Measurements from ENCODE around the gene SEMA4D. TPM values are rescaled to one million over a fixed set of nuclear protein-coding genes. Genes with fewer than 3 reads are reported as not detected.

The SEMA4D gene
- total and polyA plus RNA-seq, 9 of the 15 experiments (the other 6 are each of a cell fraction or from before 2014, with no cell fraction given) = 0.38 to 5.1 (median 1.8) TPM

- Histone ChIP-seq H3K9me1 (ENCODE audit: control insufficient read depth, insufficient read depth, low read length) (no peaks in the 10 kb centered on the region), H3K9me3 (replicated peaks; ENCODE audit: control insufficient read depth, insufficient read depth, low read depth, low read length) (no peaks in the 10 kb centered on the region), H4K20me1 (replicated peaks; ENCODE audit: control insufficient read depth, insufficient read depth, low read length) (no peaks in the 10 kb centered on the region), H3K9ac (ENCODE audit: insufficient read depth in 1 of 2, low read depth in 2 of 2, low read length in 2 of 2) (no peak overlapping the region), H3K4me3 (no peak overlapping the region), H3K27ac (ENCODE audit: extremely low read depth, low read depth, low read length) (no peak overlapping the region), H3K4me2 (ENCODE audit: insufficient read depth, low read length) (no peak overlapping the region), H3K4me1 (replicated peaks in 1 of 2; ENCODE audit: control insufficient read depth in 2 of 2, insufficient read depth in 2 of 2, low read length in 2 of 2) (peaks cover 0 to 7% of the 10 kb centered on the region in 2 experiments; a peak in 2 of 5 replicates), H3K79me2 (ENCODE audit: control insufficient read depth, insufficient read depth, low read length) (no peaks in the 10 kb centered on the region), H2AFZ (ENCODE audit: low read depth, low read length) (no peak overlapping the region), H3K27me3 (ENCODE audit: control insufficient read depth in 2 of 2, insufficient read depth in 2 of 2, low read length in 2 of 2) (peaks cover 0 to 40% of the 10 kb centered on the region in 2 experiments; a peak in 2 of 5 replicates), H3K36me3 (ENCODE audit: control insufficient read depth, insufficient read depth, low read length) (no peaks in the 10 kb centered on the region)
- 0% methylated on average over 5 of the region's 5 CpGs for WGBS (ENCODE audit: insufficient coverage, low coverage, missing lambda C conversion rate)
- intact Hi-C loops (cut with micrococcal nuclease) = no loop called here
- ChIA-PET CTCF (ENCODE audit: low intra/inter-chr PET ratio) (no interaction called here), POLR2A (no interaction called here)
- DNase-seq (ENCODE audit: extremely low read depth in 1 of 4, low spot score in 3 of 4) (no peak), ATAC-seq (no peak), FAIRE-seq (no peak)
- no TSS peak for BruUV-seq (replicated peaks)
- in situ Hi-C loops (cut with MboI) = no loop called here
- TF ChIP-seq RUNX1 (IDR thresholded peaks at IDR 0.05; ENCODE audit: low read depth) (no peak), CBX3 (IDR thresholded peaks at IDR 0.05; ENCODE audit: borderline replicate concordance in 1 of 2, low read length in 2 of 2) (no peak), GTF2E2 (tag; IDR thresholded peaks at IDR 0.05) (no peak), ARID3B (CRISPR knock-in tag; IDR thresholded peaks at IDR 0.05; ENCODE audit: borderline replicate concordance) (no peak), SRSF1 (IDR thresholded peaks at IDR 0.05; ENCODE audit: low read depth, low read length) (no peak), ZNF124 (CRISPR knock-in tag; IDR thresholded peaks at IDR 0.05) (no peak), ZBED1 (IDR thresholded peaks at IDR 0.05) (no peak), ZBTB17 (CRISPR knock-in tag; IDR thresholded peaks at IDR 0.05) (no peak), ZNF143 (CRISPR knock-in tag; IDR thresholded peaks at IDR 0.05) (no peak), HDAC1 (IDR thresholded peaks at IDR 0.05) (no peak), UBTF (IDR thresholded peaks at IDR 0.05; ENCODE audit: borderline replicate concordance in 1 of 2, low read depth in 2 of 2, low read length in 2 of 2) (no peak), ATF4 (CRISPR knock-in tag; IDR thresholded peaks at IDR 0.05) (no peak), MBD2 (IDR thresholded peaks at IDR 0.05; ENCODE audit: borderline replicate concordance, low read depth) (no peak), CREB3L1 (IDR thresholded peaks at IDR 0.05; ENCODE audit: borderline replicate concordance, low read depth) (no peak), CBFA2T3 (IDR thresholded peaks at IDR 0.05) (no peak), KAT8 (IDR thresholded peaks at IDR 0.05; ENCODE audit: low read depth) (no peak), FUS (optimal IDR thresholded peaks at IDR 0.05; ENCODE audit: low read depth, low read length) (no peak), MCM3 (IDR thresholded peaks at IDR 0.05) (no peak)
These were observed 2.1 kb upstream of the SEMA4D start for GRCh38 chr9:89500008-89500407.

Data from K562 (cell line).